HEK293 (cell line): Measurements from ENCODE around the gene CSRP2.

Experiments used
- KLF1 ChIP-seq: fragments of 450-650 bp; formaldehyde crosslinking; IDR thresholded peaks from 2 replicates; pipeline ENCODE4 v1.5.1; 2016; ENCODE audit warnings: missing biosample characterization, missing genetic modification characterization
- PRDM2 ChIP-seq: fragments of 450-650 bp; formaldehyde crosslinking; IDR thresholded peaks from 2 replicates; pipeline ENCODE4 v1.5.1; 2016; ENCODE audit warnings: missing biosample characterization, missing genetic modification characterization, borderline replicate concordance
- RBAK ChIP-seq: fragments of 450-650 bp; formaldehyde crosslinking; IDR thresholded peaks from 2 replicates; pipeline ENCODE4 v1.5.1; 2016; ENCODE audit warnings: missing biosample characterization, missing genetic modification characterization
- SCRT2 ChIP-seq: fragments of 450-650 bp; formaldehyde crosslinking; IDR thresholded peaks from 2 replicates; pipeline ENCODE4 v1.5.1; 2016; ENCODE audit warnings: missing biosample characterization, missing genetic modification characterization
- WT1 ChIP-seq: fragments of 450-650 bp; formaldehyde crosslinking; IDR thresholded peaks from 2 replicates; pipeline ENCODE4 v1.5.1; 2016; ENCODE audit warnings: missing biosample characterization, missing genetic modification characterization
- ZBTB1 ChIP-seq: fragments of 450-650 bp; formaldehyde crosslinking; IDR thresholded peaks from 2 replicates; pipeline ENCODE4 v1.5.1; 2016; ENCODE audit warnings: missing biosample characterization, missing genetic modification characterization
- ZEB2 ChIP-seq: fragments of 450-650 bp; formaldehyde crosslinking; IDR thresholded peaks from 2 replicates; pipeline ENCODE4 v1.5.1; 2016; ENCODE audit warnings: missing biosample characterization, missing genetic modification characterization
- ZFHX2 ChIP-seq: fragments of 450-650 bp; formaldehyde crosslinking; conservative IDR thresholded peaks from 2 replicates; pipeline ENCODE4 v1.5.1; 2016; ENCODE audit warnings: missing biosample characterization, missing genetic modification characterization
- ZNF10 ChIP-seq: fragments of 450-650 bp; formaldehyde crosslinking; IDR thresholded peaks from 2 replicates; pipeline ENCODE4 v1.5.1; 2017; ENCODE audit warnings: missing biosample characterization, missing genetic modification characterization
- ZNF221 ChIP-seq: fragments of 450-650 bp; formaldehyde crosslinking; IDR thresholded peaks from 2 replicates; pipeline ENCODE4 v1.5.1; 2017; ENCODE audit warnings: missing biosample characterization, missing genetic modification characterization, borderline replicate concordance
- ZNF23 ChIP-seq: fragments of 450-650 bp; formaldehyde crosslinking; IDR thresholded peaks from 2 replicates; pipeline ENCODE4 v1.5.1; 2016; ENCODE audit warnings: missing biosample characterization, missing genetic modification characterization, borderline replicate concordance
- ZNF24 ChIP-seq: fragments of 450-650 bp; formaldehyde crosslinking; IDR thresholded peaks from 2 replicates; pipeline ENCODE4 v1.5.1; 2016; ENCODE audit warnings: missing biosample characterization, missing genetic modification characterization
- ZNF362 ChIP-seq: fragments of 450-650 bp; formaldehyde crosslinking; IDR thresholded peaks from 2 replicates; pipeline ENCODE4 v1.5.1; 2016; ENCODE audit warnings: missing biosample characterization, missing genetic modification characterization
- ZNF391 ChIP-seq: fragments of 450-650 bp; formaldehyde crosslinking; IDR thresholded peaks from 2 replicates; pipeline ENCODE4 v1.5.1; 2016; ENCODE audit warnings: low read depth, missing biosample characterization, missing genetic modification characterization, borderline replicate concordance
- ZNF48 ChIP-seq: fragments of 450-650 bp; formaldehyde crosslinking; IDR thresholded peaks from 2 replicates; pipeline ENCODE4 v1.5.1; 2016; ENCODE audit warnings: missing biosample characterization, missing genetic modification characterization
- ZNF560 ChIP-seq: fragments of 450-650 bp; formaldehyde crosslinking; IDR thresholded peaks from 2 replicates; pipeline ENCODE4 v1.5.1; 2017; ENCODE audit warnings: missing biosample characterization, missing genetic modification characterization, borderline replicate concordance
- ZNF580 ChIP-seq: fragments of 450-650 bp; formaldehyde crosslinking; IDR thresholded peaks from 2 replicates; pipeline ENCODE4 v1.5.1; 2016; ENCODE audit warnings: missing biosample characterization, missing genetic modification characterization
- ZNF610 ChIP-seq: fragments of 450-650 bp; formaldehyde crosslinking; IDR thresholded peaks from 2 replicates; pipeline ENCODE4 v1.5.1; 2016; ENCODE audit warnings: missing biosample characterization, missing genetic modification characterization, borderline replicate concordance
- ZNF654 ChIP-seq: fragments of 450-650 bp; formaldehyde crosslinking; IDR thresholded peaks from 2 replicates; pipeline ENCODE4 v1.5.1; 2016; ENCODE audit warnings: low read depth, missing biosample characterization, missing genetic modification characterization
- ZNF670 ChIP-seq: fragments of 450-650 bp; formaldehyde crosslinking; IDR thresholded peaks from 2 replicates; pipeline ENCODE4 v1.5.1; 2016; ENCODE audit warnings: missing biosample characterization, missing genetic modification characterization, low read depth
- ZSCAN30 ChIP-seq: fragments of 450-650 bp; IDR thresholded peaks from 2 replicates; pipeline ENCODE4 v1.5.1; 2018; ENCODE audit warnings: missing biosample characterization, mild to moderate bottlenecking, missing genetic modification characterization, moderate library complexity
- TF ChIP-seq, protein P1 (sequence below): fragments of 450-650 bp; formaldehyde crosslinking; IDR thresholded peaks from 2 replicates; pipeline ENCODE4 v1.5.1; 2017; ENCODE audit warnings: missing biosample characterization, mild to moderate bottlenecking, missing genetic modification characterization, moderate library complexity
- TF ChIP-seq, protein P2 (sequence below): fragments of 450-650 bp; formaldehyde crosslinking; IDR thresholded peaks from 2 replicates; pipeline ENCODE4 v1.5.1; 2016; ENCODE audit warnings: missing biosample characterization, missing genetic modification characterization, borderline replicate concordance
- TF ChIP-seq, protein P3 (sequence below): fragments of 450-650 bp; formaldehyde crosslinking; IDR thresholded peaks from 2 replicates; pipeline ENCODE4 v1.5.1; 2016; ENCODE audit warnings: missing biosample characterization, missing genetic modification characterization

CSRP2 gene

GRCh38 chr12:76878899-76879709 is at the start of gene CSRP2 (continued):
- TF ChIP-seq ZNF221 (tag by site-specific recombination) (no peak), RBAK (no peak), ZNF362 (tag by site-specific recombination) (no peak), ZNF560 (tag by site-specific recombination) (no peak), ZEB2 (tag by site-specific recombination) (0 out of 2 replicates have a peak, but pooled peaks have one; percentile 11), ZNF610 (no peak), ZSCAN30 (peak; percentile 69; the same call in 1 of the 2 replicates), ZNF654 (tag by site-specific recombination) (no peak), PRDM2 (tag by site-specific recombination) (no peak), ZNF391 (tag by site-specific recombination) (no peak), ZNF24 (tag by site-specific recombination) (0 out of 2 replicates have a peak, but pooled peaks have one; percentile 23), ZFHX2 (tag by site-specific recombination) (peak; percentile 65), ZNF580 (tag by site-specific recombination) (no peak; the same call in 1 of the 2 replicates), SCRT2 (tag by site-specific recombination) (no peak), ZNF23 (tag by site-specific recombination) (no peak), ZNF670 (tag by site-specific recombination) (no peak), ZNF48 (tag by site-specific recombination) (no peak), WT1 (tag by site-specific recombination) (no peak; the same call in 1 of the 2 replicates), ZNF10 (tag by site-specific recombination) (0 out of 2 replicates have a peak, but pooled peaks have one; percentile 6), KLF1 (tag by site-specific recombination) (peak; percentile 71), ZBTB1 (no peak)
- TF ChIP-seq, protein P1, sequence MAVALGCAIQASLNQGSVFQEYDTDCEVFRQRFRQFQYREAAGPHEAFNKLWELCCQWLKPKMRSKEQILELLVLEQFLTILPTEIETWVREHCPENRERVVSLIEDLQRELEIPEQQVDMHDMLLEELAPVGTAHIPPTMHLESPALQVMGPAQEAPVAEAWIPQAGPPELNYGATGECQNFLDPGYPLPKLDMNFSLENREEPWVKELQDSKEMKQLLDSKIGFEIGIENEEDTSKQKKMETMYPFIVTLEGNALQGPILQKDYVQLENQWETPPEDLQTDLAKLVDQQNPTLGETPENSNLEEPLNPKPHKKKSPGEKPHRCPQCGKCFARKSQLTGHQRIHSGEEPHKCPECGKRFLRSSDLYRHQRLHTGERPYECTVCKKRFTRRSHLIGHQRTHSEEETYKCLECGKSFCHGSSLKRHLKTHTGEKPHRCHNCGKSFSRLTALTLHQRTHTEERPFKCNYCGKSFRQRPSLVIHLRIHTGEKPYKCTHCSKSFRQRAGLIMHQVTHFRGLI (tag by site-specific recombination) = 0 out of 2 replicates have a peak, but pooled peaks have one; percentile 20
- TF ChIP-seq, protein P2, sequence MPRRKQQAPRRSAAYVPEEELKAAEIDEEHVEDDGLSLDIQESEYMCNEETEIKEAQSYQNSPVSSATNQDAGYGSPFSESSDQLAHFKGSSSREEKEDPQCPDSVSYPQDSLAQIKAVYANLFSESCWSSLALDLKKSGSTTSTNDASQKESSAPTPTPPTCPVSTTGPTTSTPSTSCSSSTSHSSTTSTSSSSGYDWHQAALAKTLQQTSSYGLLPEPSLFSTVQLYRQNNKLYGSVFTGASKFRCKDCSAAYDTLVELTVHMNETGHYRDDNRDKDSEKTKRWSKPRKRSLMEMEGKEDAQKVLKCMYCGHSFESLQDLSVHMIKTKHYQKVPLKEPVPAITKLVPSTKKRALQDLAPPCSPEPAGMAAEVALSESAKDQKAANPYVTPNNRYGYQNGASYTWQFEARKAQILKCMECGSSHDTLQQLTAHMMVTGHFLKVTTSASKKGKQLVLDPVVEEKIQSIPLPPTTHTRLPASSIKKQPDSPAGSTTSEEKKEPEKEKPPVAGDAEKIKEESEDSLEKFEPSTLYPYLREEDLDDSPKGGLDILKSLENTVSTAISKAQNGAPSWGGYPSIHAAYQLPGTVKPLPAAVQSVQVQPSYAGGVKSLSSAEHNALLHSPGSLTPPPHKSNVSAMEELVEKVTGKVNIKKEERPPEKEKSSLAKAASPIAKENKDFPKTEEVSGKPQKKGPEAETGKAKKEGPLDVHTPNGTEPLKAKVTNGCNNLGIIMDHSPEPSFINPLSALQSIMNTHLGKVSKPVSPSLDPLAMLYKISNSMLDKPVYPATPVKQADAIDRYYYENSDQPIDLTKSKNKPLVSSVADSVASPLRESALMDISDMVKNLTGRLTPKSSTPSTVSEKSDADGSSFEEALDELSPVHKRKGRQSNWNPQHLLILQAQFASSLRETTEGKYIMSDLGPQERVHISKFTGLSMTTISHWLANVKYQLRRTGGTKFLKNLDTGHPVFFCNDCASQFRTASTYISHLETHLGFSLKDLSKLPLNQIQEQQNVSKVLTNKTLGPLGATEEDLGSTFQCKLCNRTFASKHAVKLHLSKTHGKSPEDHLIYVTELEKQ (tag by site-specific recombination) = no peak
- TF ChIP-seq, protein P3, sequence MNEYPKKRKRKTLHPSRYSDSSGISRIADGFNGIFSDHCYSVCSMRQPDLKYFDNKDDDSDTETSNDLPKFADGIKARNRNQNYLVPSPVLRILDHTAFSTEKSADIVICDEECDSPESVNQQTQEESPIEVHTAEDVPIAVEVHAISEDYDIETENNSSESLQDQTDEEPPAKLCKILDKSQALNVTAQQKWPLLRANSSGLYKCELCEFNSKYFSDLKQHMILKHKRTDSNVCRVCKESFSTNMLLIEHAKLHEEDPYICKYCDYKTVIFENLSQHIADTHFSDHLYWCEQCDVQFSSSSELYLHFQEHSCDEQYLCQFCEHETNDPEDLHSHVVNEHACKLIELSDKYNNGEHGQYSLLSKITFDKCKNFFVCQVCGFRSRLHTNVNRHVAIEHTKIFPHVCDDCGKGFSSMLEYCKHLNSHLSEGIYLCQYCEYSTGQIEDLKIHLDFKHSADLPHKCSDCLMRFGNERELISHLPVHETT (tag by site-specific recombination) = 0 out of 2 replicates have a peak, but pooled peaks have one; percentile 30
